B cell (primary cell): ENCODE measurements around the gene CAMK4. TPM values are rescaled to one million over a fixed set of nuclear protein-coding genes. Genes with fewer than 3 reads are reported as not detected.

Source experiments
- ATAC-seq: fragments of 200-7000 bp; cut with Tn5 transposase; one replicate; pipeline ENCODE4 v1.10.0; 2021; ENCODE audit warnings: low read depth, mild to moderate bottlenecking, moderate number of reproducible peaks, moderate library complexity
- CTCF ChIA-PET: fragments of 350-600 bp; sonication (Branson Sonifier 250); formaldehyde crosslinking; loops from one replicate; lab custom pipeline; 2021; ENCODE audit warnings: antibody characterized with exemption, inconsistent platforms; lab: Charles Lee
- POLR2A ChIA-PET: fragments of 350-600 bp; sonication (Branson Sonifier 250); formaldehyde crosslinking; loops from one replicate; lab custom pipeline; 2021; ENCODE audit warnings: antibody characterized with exemption; lab: Charles Lee
- DNase-seq: peaks from one replicate; pipeline ENCODE4 v3.0.0; 2013
- H2AFZ ChIP-seq: 2 replicates; pipeline ENCODE4 v1.6.1; 2012; ENCODE audit warnings: mild to moderate bottlenecking, low read depth, low read length; ENCODE audit not compliant: insufficient read depth, poor library complexity, severe bottlenecking
- H3K27ac ChIP-seq, 2 donors: 1 replicate in 1 of 2; 2 replicates in 1 of 2; pipeline ENCODE4 v1.5.1; 2012 to 2013; ENCODE audit warnings: low read length in 2 of 2, mild to moderate bottlenecking in 2 of 2, moderate library complexity in 1 of 2
- H3K27me3 ChIP-seq, 4 experiments: fragments of 200-600 bp in 1 of 4; sonication (generic) in 1 of 4; replicated peaks in 1 of 4; 1 replicate in 2 of 4; 2 replicates in 2 of 4; pipeline versions ENCODE4 v1.6.1 to v1.7.0; 2013 to 2016; ENCODE audit warnings: low read length in 3 of 4, mild to moderate bottlenecking in 2 of 4, mixed read lengths in 1 of 4, moderate library complexity in 1 of 4; ENCODE audit not compliant: insufficient read depth in 4 of 4, control insufficient read depth in 3 of 4; ENCODE audit errors: control extremely low read depth in 1 of 4
- H3K36me3 ChIP-seq, 2 experiments: replicated peaks in 1 of 2; 1 replicate in 1 of 2; 2 replicates in 1 of 2; pipeline versions ENCODE4 v1.6.1 to v1.7.1; 2013; ENCODE audit warnings: low read length in 1 of 2; ENCODE audit not compliant: insufficient read depth in 2 of 2, control insufficient read depth in 1 of 2; ENCODE audit errors: control extremely low read depth in 1 of 2, extremely low read depth in 1 of 2
- H3K4me1 ChIP-seq, 2 donors: fragments of 200-600 bp in 1 of 2; sonication (generic) in 1 of 2; 1 replicate in 1 of 2; 2 replicates in 1 of 2; pipeline versions ENCODE4 v1.5.1 to v1.6.1; 2013 to 2017; ENCODE audit warnings: low read length in 2 of 2; ENCODE audit not compliant: control insufficient read depth in 2 of 2, insufficient read depth in 2 of 2
- H3K4me2 ChIP-seq: replicated peaks from 2 replicates; pipeline ENCODE3; 2012; ENCODE audit warnings: mild to moderate bottlenecking, low read depth, low read length; ENCODE audit not compliant: poor library complexity, severe bottlenecking
- H3K4me3 ChIP-seq, 5 experiments: fragments of 200-600 bp in 1 of 5; sonication (generic) in 1 of 5; 1 replicate in 3 of 5; 2 replicates in 2 of 5; pipeline versions ENCODE4 v1.5.1 to v1.7.0; 2011 to 2016; ENCODE audit warnings: low read length in 4 of 5, mild to moderate bottlenecking in 4 of 5, low read depth in 2 of 5, control low read depth in 1 of 5, moderate library complexity in 1 of 5; ENCODE audit not compliant: insufficient read depth in 1 of 5; ENCODE audit errors: control extremely low read depth in 1 of 5, extremely low read depth in 1 of 5
- H3K79me2 ChIP-seq: fragments of 200-600 bp; sonication (generic); one replicate; pipeline ENCODE4 v1.6.0; 2016; ENCODE audit warnings: low read length; ENCODE audit not compliant: control insufficient read depth, insufficient read depth
- H3K9ac ChIP-seq: fragments of 200-600 bp; sonication (generic); 2 replicates; pipeline ENCODE4 v1.6.1; 2017; ENCODE audit warnings: mild to moderate bottlenecking, low read length, moderate library complexity
- H3K9me3 ChIP-seq, 3 donors: one replicate each; pipeline versions ENCODE4 v1.6.1 to v1.7.1; 2013; ENCODE audit warnings: low read length in 2 of 3; ENCODE audit not compliant: control insufficient read depth in 2 of 3, insufficient read depth in 1 of 3; ENCODE audit errors: control extremely low read depth in 1 of 3
- H4K20me1 ChIP-seq: 2 replicates; pipeline ENCODE4 v1.6.0; 2012; ENCODE audit warnings: mild to moderate bottlenecking, low read length; ENCODE audit not compliant: insufficient read depth, control insufficient read depth, poor library complexity, severe bottlenecking
- H3K27ac Mint-ChIP-seq: one replicate; pipeline ENCODE4 v1.8.0; 2021; ENCODE audit warnings: mixed read lengths
- H3K27me3 Mint-ChIP-seq: one replicate; pipeline ENCODE4 v1.8.0; 2021; ENCODE audit warnings: mixed read lengths
- H3K4me1 Mint-ChIP-seq: one replicate; pipeline ENCODE4 v1.8.0; 2021; ENCODE audit warnings: mixed read lengths
- H3K4me3 Mint-ChIP-seq: one replicate; pipeline ENCODE4 v1.8.0; 2021; ENCODE audit warnings: mixed read lengths
- H3K9me3 Mint-ChIP-seq: one replicate; pipeline ENCODE4 v1.8.0; 2022; ENCODE audit warnings: mixed read lengths; ENCODE audit not compliant: insufficient read depth
- EZH2 ChIP-seq: IDR thresholded peaks from 2 replicates; pipeline ENCODE4 v1.6.1; 2012; ENCODE audit warnings: borderline replicate concordance, low read depth, mild to moderate bottlenecking, moderate library complexity, low read length; ENCODE audit not compliant: insufficient read depth, poor library complexity, severe bottlenecking
- WGBS: methylation state at CpG from one replicate; pipeline ENCODE4 v1.1.5; 2013; ENCODE audit warnings: missing lambda C conversion rate; ENCODE audit not compliant: insufficient coverage; 5-methylcytosine and 5-hydroxymethylcytosine counted together
- intact Hi-C: fragments of 100-400 bp; cut with micrococcal nuclease; formaldehyde crosslinking; loops from one replicate; pipeline ENCODE4 v1.10.0; 2022
- polyA plus RNA-seq: library from polyadenylated mRNA; depleted of rRNA; stranded (reverse); fragments of >200 nt; gene quantifications from 2 replicates; pipeline ENCODE4 v1.2.3, GENCODE V29; 2012
- total RNA-seq, 2 donors: library from RNA; stranded (reverse); fragments of 120-200 nt in 1 of 2; gene quantifications; 1 replicate in 1 of 2; 2 replicates in 1 of 2; pipeline versions ENCODE4 v1.2.3 to v1.2.4, GENCODE V29; 2013 to 2022
- TF ChIP-seq, protein P1 (sequence below): fragments of 200-600 bp; IDR thresholded peaks from one replicate; pipeline ENCODE4 v1.8.0; 2022; ENCODE audit warnings: antibody characterized with exemption, mild to moderate bottlenecking

Gene CAMK4
- total and polyA plus RNA-seq, 2 donors (not counting 1 experiment from before 2014, with no cell fraction given), result 0.78 to 4.8 TPM

DNA sequence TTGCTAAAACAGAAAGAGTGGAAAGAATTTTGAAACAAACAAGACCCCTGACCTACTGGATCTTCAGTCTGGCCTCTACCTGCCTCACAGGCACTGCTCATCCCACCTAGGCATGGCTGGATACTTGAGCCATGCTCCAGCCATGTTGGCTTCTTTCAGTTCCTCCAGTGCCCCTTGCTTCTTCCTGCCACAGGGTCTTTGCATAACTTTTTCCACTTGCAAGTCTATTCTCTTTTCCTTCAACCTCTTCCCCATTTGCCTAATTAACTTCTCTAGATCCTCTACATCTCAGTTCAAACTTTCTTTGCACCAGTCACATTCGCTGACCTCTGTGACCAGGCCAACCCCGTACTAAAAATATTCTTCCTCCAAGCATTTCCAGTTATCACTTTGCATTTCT is 237.8 kb downstream of the CAMK4 start:
- Histone ChIP-seq H3K27me3 (no peaks in the 10 kb centered on the region), H3K4me1 (no peaks in the 10 kb centered on the region), H3K9me3 (no peaks in the 10 kb centered on the region), H4K20me1 (no peaks in the 10 kb centered on the region), H3K4me2 (no peak overlapping the region), H3K27ac (no peak overlapping the region), H2AFZ (no peak overlapping the region), H3K36me3 (no peaks in the 10 kb centered on the region), H3K79me2 (no peaks in the 10 kb centered on the region), H3K9ac (no peak overlapping the region), H3K4me3 (no peak overlapping the region)
- no peak for TF ChIP-seq EZH2
- TF ChIP-seq, protein P1, sequence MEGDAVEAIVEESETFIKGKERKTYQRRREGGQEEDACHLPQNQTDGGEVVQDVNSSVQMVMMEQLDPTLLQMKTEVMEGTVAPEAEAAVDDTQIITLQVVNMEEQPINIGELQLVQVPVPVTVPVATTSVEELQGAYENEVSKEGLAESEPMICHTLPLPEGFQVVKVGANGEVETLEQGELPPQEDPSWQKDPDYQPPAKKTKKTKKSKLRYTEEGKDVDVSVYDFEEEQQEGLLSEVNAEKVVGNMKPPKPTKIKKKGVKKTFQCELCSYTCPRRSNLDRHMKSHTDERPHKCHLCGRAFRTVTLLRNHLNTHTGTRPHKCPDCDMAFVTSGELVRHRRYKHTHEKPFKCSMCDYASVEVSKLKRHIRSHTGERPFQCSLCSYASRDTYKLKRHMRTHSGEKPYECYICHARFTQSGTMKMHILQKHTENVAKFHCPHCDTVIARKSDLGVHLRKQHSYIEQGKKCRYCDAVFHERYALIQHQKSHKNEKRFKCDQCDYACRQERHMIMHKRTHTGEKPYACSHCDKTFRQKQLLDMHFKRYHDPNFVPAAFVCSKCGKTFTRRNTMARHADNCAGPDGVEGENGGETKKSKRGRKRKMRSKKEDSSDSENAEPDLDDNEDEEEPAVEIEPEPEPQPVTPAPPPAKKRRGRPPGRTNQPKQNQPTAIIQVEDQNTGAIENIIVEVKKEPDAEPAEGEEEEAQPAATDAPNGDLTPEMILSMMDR, result no peak
- intact Hi-C loops, result no loop called here
- WGBS, result 69% methylated on average over 2 of the region's 2 CpGs
- Mint-ChIP-seq H3K4me3 (no peak overlapping the region), H3K9me3 (no peaks in the 10 kb centered on the region), H3K27ac (no peak overlapping the region), H3K4me1 (no peaks in the 10 kb centered on the region), H3K27me3 (no peaks in the 10 kb centered on the region)
- ChIA-PET POLR2A (no interaction called here), CTCF (no interaction called here)
- ATAC-seq (no peak), DNase-seq (no peak)

- H3K27ac Mint-ChIP-seq, result no peak overlapping the region
Measured at GRCh38 chr5:111463311-111463710, 239.1 kb downstream of the CAMK4 start.

More at GRCh38 chr5:111463311-111463710, 239.1 kb downstream of the CAMK4 start:
- DNase-seq (no peak), ATAC-seq (no peak)
- H3K4me3 Mint-ChIP-seq, result no peak overlapping the region
- H3K9me3 Mint-ChIP-seq, result no peaks in the 10 kb centered on the region
- CTCF ChIA-PET, result no interaction called here
- Histone ChIP-seq H3K27me3 (no peaks in the 10 kb centered on the region), H3K4me2 (no peak overlapping the region), H3K36me3 (no peaks in the 10 kb centered on the region), H3K4me1 (no peaks in the 10 kb centered on the region), H3K9me3 (no peaks in the 10 kb centered on the region), H4K20me1 (no peaks in the 10 kb centered on the region), H3K79me2 (no peaks in the 10 kb centered on the region), H2AFZ (no peak overlapping the region), H3K27ac (no peak overlapping the region), H3K9ac (no peak overlapping the region), H3K4me3 (no peak overlapping the region)
- no peaks in the 10 kb centered on the region for H3K27me3 Mint-ChIP-seq
- no peaks in the 10 kb centered on the region for H3K4me1 Mint-ChIP-seq
- intact Hi-C loops, result no loop called here
- POLR2A ChIA-PET, result no interaction called here
- TF ChIP-seq, protein P1, result no peak
- TF ChIP-seq EZH2, result no peak
